Fibroblast of skin of back (primary cell): ENCODE results near the gene SYPL2.

Experiments
- DNase-seq: peaks from one replicate; pipeline ENCODE4 v3.0.0-alpha.2; 2013

SYPL2 gene

GRCh38 chr1:109521002-109521951, 54.9 kb downstream of the SYPL2 start:
- DNase-seq: peak; percentile 8

GRCh38 chr1:109522026-109522425, 55.7 kb downstream of the SYPL2 start:
- no peak for DNase-seq

GRCh38 chr1:109523706-109524105, 57.4 kb downstream of the SYPL2 start:
- DNase-seq: no peak

- DNase-seq: no peak
These were observed 60.9 kb downstream of the SYPL2 start for GRCh38 chr1:109527098-109527811.

- DNase-seq: no peak
These were observed 61.7 kb downstream of the SYPL2 start for GRCh38 chr1:109527846-109528695.

- DNase-seq: no peak
These were observed 62.4 kb downstream of the SYPL2 start for GRCh38 chr1:109528712-109529111.

- DNase-seq: peak; percentile 22
These were observed 63.6 kb downstream of the SYPL2 start for GRCh38 chr1:109529881-109530456.

GRCh38 chr1:109530457-109531087, 64.2 kb downstream of the SYPL2 start:
- no peak for DNase-seq

- no peak for DNase-seq
These were observed 65.0 kb downstream of the SYPL2 start for GRCh38 chr1:109531380-109531779.
